Measurements from ENCODE around the gene BBIP1. TPM values are rescaled to one million over a fixed set of nuclear protein-coding genes. Genes with fewer than 3 reads are reported as not detected.

The BBIP1 gene
- polyA plus RNA-seq, 3 donors: 16.2 to 41.1 (median 26.6) TPM

DNA sequence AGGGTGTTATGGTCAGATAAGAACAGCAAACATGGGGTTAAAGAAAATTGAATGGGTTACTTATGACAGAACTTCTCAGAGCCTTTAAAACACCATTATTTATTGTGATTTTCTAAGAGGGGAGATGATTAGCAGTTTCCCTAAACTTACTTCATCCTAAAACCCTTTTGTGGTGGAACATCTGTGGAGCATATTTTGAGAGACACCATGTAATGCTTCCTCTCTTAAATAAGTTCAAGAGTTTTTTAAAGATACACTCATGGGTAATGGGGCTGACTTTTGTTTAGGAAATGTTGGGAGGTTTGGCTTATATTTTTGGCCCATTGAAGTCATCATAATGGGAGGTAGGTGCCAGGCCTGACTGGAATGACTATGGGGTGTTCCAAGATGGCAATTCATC lies 55.6 kb downstream of the BBIP1 start:
- Mint-ChIP-seq H3K9me3 (no peaks in the 10 kb centered on the region), H3K36me3 (peaks cover 0 to 2% of the 10 kb centered on the region in 2 donors), H3K27me3 (ENCODE audit: low read depth in 3 of 3) (peaks cover 0 to 3% (median 0%) of the 10 kb centered on the region in 3 donors), H3K4me3 (no peak overlapping the region), H3K27ac (peak overlapping the region; percentile 95 to 99 (median 98)), H3K4me1 (peaks cover 95% of the 10 kb centered on the region)
- peak overlapping the region in 1 of 3 experiments; percentile 32 for H3K4me3 ChIP-seq (replicated peaks in 1 of 3; ENCODE audit: low read depth in 2 of 3, low read length in 3 of 3)
- no peak overlapping the region for H3K9ac ChIP-seq (ENCODE audit: insufficient read depth, low read length, poor library complexity, severe bottlenecking)
- intact Hi-C loops (cut with micrococcal nuclease): no loop called here
- H3K27ac ChIP-seq (ENCODE audit: low read depth in 1 of 2, low read length in 2 of 2): peak overlapping the region in 1 of 2 donors; percentile 98
- no peaks in the 10 kb centered on the region for H3K9me3 ChIP-seq (replicated peaks in 1 of 2; ENCODE audit: control insufficient read depth in 1 of 2, insufficient read depth in 1 of 2, low read length in 2 of 2)
- DNase-seq: no peak
- H2AFZ ChIP-seq (ENCODE audit: insufficient read depth, low read depth, low read length, poor library complexity, severe bottlenecking): no peak overlapping the region
- H3K79me2 ChIP-seq (ENCODE audit: insufficient read depth, low read length): no peaks in the 10 kb centered on the region
- peaks cover 100% of the 10 kb centered on the region in 2 donors for H3K4me1 ChIP-seq (ENCODE audit: control insufficient read depth in 1 of 2, insufficient read depth in 2 of 2, low read length in 2 of 2)
- no peaks in the 10 kb centered on the region for H4K20me1 ChIP-seq (ENCODE audit: insufficient read depth, low read length)
- TF ChIP-seq, protein P1, sequence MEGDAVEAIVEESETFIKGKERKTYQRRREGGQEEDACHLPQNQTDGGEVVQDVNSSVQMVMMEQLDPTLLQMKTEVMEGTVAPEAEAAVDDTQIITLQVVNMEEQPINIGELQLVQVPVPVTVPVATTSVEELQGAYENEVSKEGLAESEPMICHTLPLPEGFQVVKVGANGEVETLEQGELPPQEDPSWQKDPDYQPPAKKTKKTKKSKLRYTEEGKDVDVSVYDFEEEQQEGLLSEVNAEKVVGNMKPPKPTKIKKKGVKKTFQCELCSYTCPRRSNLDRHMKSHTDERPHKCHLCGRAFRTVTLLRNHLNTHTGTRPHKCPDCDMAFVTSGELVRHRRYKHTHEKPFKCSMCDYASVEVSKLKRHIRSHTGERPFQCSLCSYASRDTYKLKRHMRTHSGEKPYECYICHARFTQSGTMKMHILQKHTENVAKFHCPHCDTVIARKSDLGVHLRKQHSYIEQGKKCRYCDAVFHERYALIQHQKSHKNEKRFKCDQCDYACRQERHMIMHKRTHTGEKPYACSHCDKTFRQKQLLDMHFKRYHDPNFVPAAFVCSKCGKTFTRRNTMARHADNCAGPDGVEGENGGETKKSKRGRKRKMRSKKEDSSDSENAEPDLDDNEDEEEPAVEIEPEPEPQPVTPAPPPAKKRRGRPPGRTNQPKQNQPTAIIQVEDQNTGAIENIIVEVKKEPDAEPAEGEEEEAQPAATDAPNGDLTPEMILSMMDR (IDR thresholded peaks at IDR 0.05): no peak
- no peaks in the 10 kb centered on the region for H3K27me3 ChIP-seq (ENCODE audit: control insufficient read depth in 2 of 2, insufficient read depth in 2 of 2, low read length in 2 of 2)
- no peaks in the 10 kb centered on the region for H3K36me3 ChIP-seq (replicated peaks in 1 of 2; ENCODE audit: control insufficient read depth in 1 of 2, insufficient read depth in 2 of 2, low read length in 2 of 2)
- H3K4me2 ChIP-seq (replicated peaks; ENCODE audit: extremely low read depth, low read length, poor library complexity, severe bottlenecking): no peak overlapping the region

DNA sequence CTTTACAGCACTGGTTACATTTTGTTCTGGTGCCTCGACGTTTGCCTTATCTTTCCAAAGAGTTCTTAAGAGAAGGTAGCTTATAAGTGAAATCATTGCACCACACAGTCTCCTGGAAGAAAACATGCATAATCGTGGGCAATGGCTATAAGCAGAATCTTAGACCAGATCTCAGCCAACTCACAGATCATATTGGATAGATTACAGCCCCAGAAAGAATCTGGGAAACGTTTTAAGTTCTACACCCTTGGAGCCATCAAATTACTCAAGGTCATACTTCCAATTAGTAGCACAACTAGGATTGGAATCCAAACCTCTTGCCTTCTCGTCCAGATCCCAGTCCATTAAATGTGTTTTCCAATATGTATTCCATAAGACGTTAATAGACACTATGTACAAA lies 56.0 kb downstream of the BBIP1 start:
- H3K36me3 Mint-ChIP-seq: peaks cover 0 to 2% of the 10 kb centered on the region in 2 donors
- H3K9me3 Mint-ChIP-seq: no peaks in the 10 kb centered on the region
- intact Hi-C loops (cut with micrococcal nuclease): loop anchor here in 1 of 2 donors (1.0 kb wide), 1 partner anchor 9 kb away; no protein-coding TSS in a partner anchor
- Histone ChIP-seq H3K36me3 (replicated peaks in 1 of 2; ENCODE audit: control insufficient read depth in 1 of 2, insufficient read depth in 2 of 2, low read length in 2 of 2) (no peaks in the 10 kb centered on the region), H3K4me3 (replicated peaks in 1 of 3; ENCODE audit: low read depth in 2 of 3, low read length in 3 of 3) (peak overlapping the region in 1 of 3 experiments; percentile 32), H2AFZ (ENCODE audit: insufficient read depth, low read depth, low read length, poor library complexity, severe bottlenecking) (no peak overlapping the region), H3K79me2 (ENCODE audit: insufficient read depth, low read length) (no peaks in the 10 kb centered on the region), H3K4me1 (ENCODE audit: control insufficient read depth in 1 of 2, insufficient read depth in 2 of 2, low read length in 2 of 2) (peaks cover 100% of the 10 kb centered on the region in 2 donors), H3K9me3 (replicated peaks in 1 of 2; ENCODE audit: control insufficient read depth in 1 of 2, insufficient read depth in 1 of 2, low read length in 2 of 2) (no peaks in the 10 kb centered on the region), H4K20me1 (ENCODE audit: insufficient read depth, low read length) (no peaks in the 10 kb centered on the region), H3K4me2 (replicated peaks; ENCODE audit: extremely low read depth, low read length, poor library complexity, severe bottlenecking) (peak overlapping the region; percentile 15), H3K27me3 (ENCODE audit: control insufficient read depth in 2 of 2, insufficient read depth in 2 of 2, low read length in 2 of 2) (no peaks in the 10 kb centered on the region), H3K9ac (ENCODE audit: insufficient read depth, low read length, poor library complexity, severe bottlenecking) (no peak overlapping the region), H3K27ac (ENCODE audit: low read depth in 1 of 2, low read length in 2 of 2) (peak overlapping the region; percentile 58 to 98)
- peaks cover 0 to 3% (median 0%) of the 10 kb centered on the region in 3 donors for H3K27me3 Mint-ChIP-seq (ENCODE audit: low read depth in 3 of 3)
- 100% methylated on average over 1 of the region's 6 CpGs for WGBS (ENCODE audit: insufficient coverage)
- peak overlapping the region; percentile 95 to 99 (median 97) for H3K27ac Mint-ChIP-seq
- H3K4me3 Mint-ChIP-seq: no peak overlapping the region
- peaks cover 95% of the 10 kb centered on the region for H3K4me1 Mint-ChIP-seq
- TF ChIP-seq, protein P1 (IDR thresholded peaks at IDR 0.05): no peak
- DNase-seq: no peak

Data from CD14-positive monocyte (primary cell).